Keratinocyte (primary cell): Measurements from ENCODE around the gene KIF13A. TPM values are rescaled to one million over a fixed set of nuclear protein-coding genes. Genes with fewer than 3 reads are reported as not detected.

Source experiments
- DNase-seq: peaks from one replicate; pipeline ENCODE4 v3.0.0-alpha.2; 2011; ENCODE audit warnings: low read depth, missing footprints, low spot score
- FAIRE-seq: peaks from 2 replicates; lab custom pipeline; 2011; peaks lifted over from hg19 to GRCh38; lab: Jason Lieb, UNC
- H2AFZ ChIP-seq: 2 replicates; pipeline ENCODE4 v1.6.0; 2012; ENCODE audit warnings: low read length, control low read depth, inconsistent platforms; ENCODE audit not compliant: control insufficient read depth
- H3K27ac ChIP-seq: 2 replicates; pipeline ENCODE4 v1.5.1; 2011; ENCODE audit warnings: low read length; ENCODE audit not compliant: control insufficient read depth, insufficient read depth
- H3K27me3 ChIP-seq: 3 replicates; pipeline ENCODE4 v1.6.0; 2011; ENCODE audit warnings: low read length; ENCODE audit not compliant: control insufficient read depth, insufficient read depth; ENCODE audit errors: extremely low read depth
- H3K36me3 ChIP-seq, 2 experiments: 2 replicates in 1 of 2; 3 replicates in 1 of 2; pipeline ENCODE4 v1.5.1; 2011; ENCODE audit warnings: low read length in 2 of 2, mild to moderate bottlenecking in 1 of 2; ENCODE audit not compliant: control insufficient read depth in 2 of 2, insufficient read depth in 2 of 2; ENCODE audit errors: extremely low read depth in 1 of 2
- H3K4me1 ChIP-seq: 3 replicates; pipeline ENCODE4 v1.5.1; 2011; ENCODE audit warnings: low read length; ENCODE audit not compliant: control insufficient read depth, insufficient read depth; ENCODE audit errors: extremely low read depth
- H3K4me2 ChIP-seq: 3 replicates; pipeline ENCODE4 v1.6.0; 2011; ENCODE audit warnings: low read depth, low read length; ENCODE audit not compliant: control insufficient read depth, insufficient read depth; ENCODE audit errors: extremely low read depth
- H3K4me3 ChIP-seq, 3 experiments: fragments of 200-600 bp in 1 of 3; sonication (generic) in 1 of 3; 2 replicates in 2 of 3; 3 replicates in 1 of 3; pipeline ENCODE4 v1.5.1; 2011 to 2016; ENCODE audit warnings: low read length in 3 of 3, mild to moderate bottlenecking in 3 of 3, control low read depth in 2 of 3, inconsistent platforms in 1 of 3, low read depth in 1 of 3, mixed read lengths in 1 of 3, mixed run types in 1 of 3, moderate library complexity in 1 of 3; ENCODE audit not compliant: control insufficient read depth in 2 of 3, insufficient read depth in 2 of 3; ENCODE audit errors: extremely low read depth in 1 of 3
- H3K79me2 ChIP-seq: 2 replicates; pipeline ENCODE4 v1.6.0; 2012; ENCODE audit warnings: low read length; ENCODE audit not compliant: control insufficient read depth, insufficient read depth
- H3K9ac ChIP-seq: 3 replicates; pipeline ENCODE4 v1.6.0; 2011; ENCODE audit warnings: low read length; ENCODE audit not compliant: control insufficient read depth, insufficient read depth; ENCODE audit errors: extremely low read depth
- H3K9me1 ChIP-seq: 3 replicates; pipeline ENCODE4 v1.6.0; 2011; ENCODE audit warnings: low read length; ENCODE audit not compliant: control insufficient read depth, insufficient read depth; ENCODE audit errors: extremely low read depth
- H3K9me3 ChIP-seq: 2 replicates; pipeline ENCODE4 v1.5.1; 2012; ENCODE audit warnings: low read depth, low read length; ENCODE audit not compliant: control insufficient read depth
- H4K20me1 ChIP-seq: 3 replicates; pipeline ENCODE4 v1.6.0; 2011; ENCODE audit warnings: low read length; ENCODE audit not compliant: control insufficient read depth, insufficient read depth; ENCODE audit errors: extremely low read depth
- EZH2 ChIP-seq: IDR thresholded peaks from one replicate; pipeline ENCODE4 v1.6.1; 2012; ENCODE audit warnings: inconsistent platforms, mild to moderate bottlenecking, low read length, moderate library complexity
- dilution Hi-C: fragments of 300-500 bp; cut with MboI; formaldehyde crosslinking; loops from one replicate; pipeline ENCODE4 v1.7.0; 2020; ENCODE audit warnings: low sequenced_read_pairs; ENCODE audit not compliant: extremely low pct_ligation_motif_present
- polyA plus RNA-seq, 5 experiments: library from polyadenylated mRNA; depleted of rRNA in 3 of 5; stranded (reverse) in 3 of 5; stranded (forward) in 1 of 5; unstranded in 1 of 5; fragments of >200 nt; gene quantifications; 1 replicate in 1 of 5; 2 replicates in 3 of 5; 3 replicates in 1 of 5; pipeline versions ENCODE4 v1.2.1 to v1.2.3, GENCODE V29; 2011 to 2012; ENCODE audit warnings: missing spikeins in 2 of 5, low read depth in 1 of 5, low replicate concordance in 1 of 5
- TF ChIP-seq, protein P1 (sequence below), 3 experiments: IDR thresholded peaks in 1 of 3; conservative IDR thresholded peaks in 1 of 3; optimal IDR thresholded peaks in 1 of 3; 2 replicates in 2 of 3; 3 replicates in 1 of 3; pipeline versions ENCODE3 to v1.5.1; 2011; ENCODE audit warnings: low read length in 3 of 3, mild to moderate bottlenecking in 3 of 3, moderate library complexity in 2 of 3, control low read depth in 1 of 3, inconsistent platforms in 1 of 3; ENCODE audit not compliant: insufficient read depth in 2 of 3; ENCODE audit errors: extremely low read depth in 1 of 3

The KIF13A gene
- polyA plus RNA-seq, 1 donor (not counting 4 experiments of a cell fraction or from before 2014, with no cell fraction given) = 96.2 TPM

DNA sequence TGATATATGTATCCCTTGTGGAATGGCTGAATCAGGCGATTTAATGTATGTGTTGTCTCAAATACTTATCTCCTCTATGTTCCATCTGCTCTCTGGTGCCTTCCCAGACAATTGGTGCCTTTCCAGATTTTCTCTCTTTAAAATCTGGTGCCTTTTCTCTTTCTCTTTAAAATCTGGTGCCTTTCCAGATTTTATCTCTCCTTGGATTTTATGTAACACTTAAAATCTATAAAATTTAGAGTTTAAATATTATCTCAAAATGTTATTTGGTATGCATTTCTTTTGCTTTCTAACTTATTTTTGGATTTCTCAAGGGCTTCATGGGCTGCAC, 116.3 kb downstream of the KIF13A start:
- Histone ChIP-seq H3K27ac (no peak overlapping the region), H3K27me3 (no peaks in the 10 kb centered on the region), H4K20me1 (no peaks in the 10 kb centered on the region), H3K4me2 (no peak overlapping the region), H3K4me1 (peaks cover 53% of the 10 kb centered on the region), H3K36me3 (peaks cover 2 to 3% of the 10 kb centered on the region in 2 experiments), H2AFZ (no peak overlapping the region), H3K9me1 (no peaks in the 10 kb centered on the region), H3K4me3 (no peak overlapping the region), H3K9ac (no peak overlapping the region), H3K79me2 (peaks cover 17% of the 10 kb centered on the region), H3K9me3 (no peaks in the 10 kb centered on the region)
- no peak for DNase-seq
- TF ChIP-seq EZH2 = no peak
- TF ChIP-seq, protein P1, sequence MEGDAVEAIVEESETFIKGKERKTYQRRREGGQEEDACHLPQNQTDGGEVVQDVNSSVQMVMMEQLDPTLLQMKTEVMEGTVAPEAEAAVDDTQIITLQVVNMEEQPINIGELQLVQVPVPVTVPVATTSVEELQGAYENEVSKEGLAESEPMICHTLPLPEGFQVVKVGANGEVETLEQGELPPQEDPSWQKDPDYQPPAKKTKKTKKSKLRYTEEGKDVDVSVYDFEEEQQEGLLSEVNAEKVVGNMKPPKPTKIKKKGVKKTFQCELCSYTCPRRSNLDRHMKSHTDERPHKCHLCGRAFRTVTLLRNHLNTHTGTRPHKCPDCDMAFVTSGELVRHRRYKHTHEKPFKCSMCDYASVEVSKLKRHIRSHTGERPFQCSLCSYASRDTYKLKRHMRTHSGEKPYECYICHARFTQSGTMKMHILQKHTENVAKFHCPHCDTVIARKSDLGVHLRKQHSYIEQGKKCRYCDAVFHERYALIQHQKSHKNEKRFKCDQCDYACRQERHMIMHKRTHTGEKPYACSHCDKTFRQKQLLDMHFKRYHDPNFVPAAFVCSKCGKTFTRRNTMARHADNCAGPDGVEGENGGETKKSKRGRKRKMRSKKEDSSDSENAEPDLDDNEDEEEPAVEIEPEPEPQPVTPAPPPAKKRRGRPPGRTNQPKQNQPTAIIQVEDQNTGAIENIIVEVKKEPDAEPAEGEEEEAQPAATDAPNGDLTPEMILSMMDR (optimal IDR thresholded peaks at IDR 0.05 in 1 of 3, IDR thresholded peaks at IDR 0.05 in 1 of 3, conservative IDR thresholded peaks at IDR 0.05 in 1 of 3; ENCODE audit: extremely low read depth in 1 of 3, insufficient read depth in 2 of 3, low read length in 3 of 3) = no peak
- dilution Hi-C loops = no loop called here
- FAIRE-seq = no peak

DNA sequence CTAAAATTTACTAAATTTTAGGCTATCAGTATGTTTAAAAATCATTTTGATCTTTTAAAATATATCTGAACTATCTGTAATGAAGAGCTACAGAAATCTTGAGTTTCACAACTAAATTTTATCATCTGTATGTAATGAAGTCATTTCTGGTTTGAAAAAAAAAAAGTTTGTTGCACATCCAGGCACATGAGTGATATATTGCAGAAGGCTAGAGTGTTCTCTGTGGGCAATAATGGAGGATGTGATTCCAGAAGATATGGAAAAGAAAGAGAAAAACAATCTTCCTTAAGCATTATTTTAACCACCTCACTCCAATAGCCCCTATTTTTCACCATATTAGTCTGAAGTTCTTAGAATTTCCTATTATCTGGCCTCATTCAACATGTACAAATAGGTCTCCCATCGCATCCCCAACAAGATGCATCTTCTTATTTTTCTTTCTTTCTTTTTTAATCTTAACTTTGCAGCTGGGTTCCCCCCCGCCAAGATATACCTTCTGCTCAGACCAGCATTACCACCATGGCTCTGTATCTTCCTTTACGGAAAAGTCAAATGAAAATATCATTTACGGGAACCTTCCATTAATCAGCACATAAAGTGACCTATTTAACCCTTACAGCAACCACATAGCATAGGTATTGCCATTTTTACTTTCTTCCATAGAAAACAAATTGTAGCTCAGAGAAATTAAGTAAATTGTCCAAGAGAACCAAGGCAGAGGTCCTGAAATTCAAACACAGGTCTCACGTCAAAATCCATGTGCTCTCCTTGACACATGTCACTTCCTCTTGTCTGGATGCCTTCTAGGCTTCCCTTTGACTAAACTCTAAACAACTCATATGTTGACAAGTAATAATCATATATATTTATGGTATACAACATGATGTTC, 116.9 kb downstream of the KIF13A start:
- no peak overlapping the region for H2AFZ ChIP-seq
- H3K79me2 ChIP-seq = peaks cover 13% of the 10 kb centered on the region
- peaks cover 2 to 3% of the 10 kb centered on the region in 2 experiments for H3K36me3 ChIP-seq
- H3K27ac ChIP-seq = no peak overlapping the region
- no peaks in the 10 kb centered on the region for H4K20me1 ChIP-seq
- H3K4me3 ChIP-seq = no peak overlapping the region
- no peak for TF ChIP-seq EZH2
- TF ChIP-seq, protein P1 (optimal IDR thresholded peaks at IDR 0.05 in 1 of 3, IDR thresholded peaks at IDR 0.05 in 1 of 3, conservative IDR thresholded peaks at IDR 0.05 in 1 of 3; ENCODE audit: extremely low read depth in 1 of 3, insufficient read depth in 2 of 3, low read length in 3 of 3) = no peak
- FAIRE-seq (no peak), DNase-seq (no peak)
- no peak overlapping the region for H3K9ac ChIP-seq
- H3K4me2 ChIP-seq = no peak overlapping the region
- peaks cover 56% of the 10 kb centered on the region for H3K4me1 ChIP-seq
- H3K9me1 ChIP-seq = no peaks in the 10 kb centered on the region
- H3K27me3 ChIP-seq = no peaks in the 10 kb centered on the region
- dilution Hi-C loops = no loop called here
- H3K9me3 ChIP-seq = no peaks in the 10 kb centered on the region
